Anterior cingulate cortex (tissue), 58 donors: ENCODE data around the gene ARHGAP10.

ENCODE experiments used
- DNase-seq, 58 donors: peaks; one replicate each; lab custom pipeline; 2025; lab: John Stamatoyannopoulos, UW

The ARHGAP10 gene

GRCh38 chr4:148007314-148007760 is 275.4 kb downstream of the ARHGAP10 start:
- no peak for DNase-seq

GRCh38 chr4:148007792-148008191 is 275.9 kb downstream of the ARHGAP10 start:
- no peak for DNase-seq

GRCh38 chr4:148015058-148015457 is 283.2 kb downstream of the ARHGAP10 start:
- DNase-seq: no peak

GRCh38 chr4:148015468-148015867 is 283.6 kb downstream of the ARHGAP10 start:
- no peak for DNase-seq

- no peak for DNase-seq
Observed at GRCh38 chr4:148016063-148016637, 284.3 kb downstream of the ARHGAP10 start.

- DNase-seq: no peak
Observed at GRCh38 chr4:148017801-148018200, 285.9 kb downstream of the ARHGAP10 start.

GRCh38 chr4:148021686-148022085 is 289.8 kb downstream of the ARHGAP10 start:
- DNase-seq: no peak

- no peak for DNase-seq
Observed at GRCh38 chr4:148022975-148023374, 291.1 kb downstream of the ARHGAP10 start.

GRCh38 chr4:148023512-148024181 is 291.8 kb downstream of the ARHGAP10 start:
- DNase-seq: no peak

- DNase-seq: no peak
Observed at GRCh38 chr4:148025981-148026380, 294.1 kb downstream of the ARHGAP10 start.

GRCh38 chr4:148027201-148027600 is 295.3 kb downstream of the ARHGAP10 start:
- DNase-seq: no peak

- no peak for DNase-seq
Observed at GRCh38 chr4:148029781-148030180, 297.9 kb downstream of the ARHGAP10 start.

- no peak for DNase-seq
Observed at GRCh38 chr4:148030193-148030873, 298.4 kb downstream of the ARHGAP10 start.

- no peak for DNase-seq
Observed at GRCh38 chr4:148034813-148035212, 302.9 kb downstream of the ARHGAP10 start.

- DNase-seq: no peak
Observed at GRCh38 chr4:148041606-148042329, 309.9 kb downstream of the ARHGAP10 start.

GRCh38 chr4:148044089-148044911 is 312.4 kb downstream of the ARHGAP10 start:
- DNase-seq: peak in 16 of 58 donors; percentile 7 to 58 (median 22)

GRCh38 chr4:148044912-148045352 is 313.0 kb downstream of the ARHGAP10 start:
- no peak for DNase-seq

GRCh38 chr4:148048598-148048997 is 316.7 kb downstream of the ARHGAP10 start:
- DNase-seq: no peak

- DNase-seq: no peak
Observed at GRCh38 chr4:148051403-148051802, 319.5 kb downstream of the ARHGAP10 start.

GRCh38 chr4:148052448-148052847 is 320.6 kb downstream of the ARHGAP10 start:
- no peak for DNase-seq
